IPS-15b (cell line): ENCODE results near the gene ANP32A.
"Not testable (repeated sequence)": the region's sequence is repeated elsewhere in the genome, so short reads cannot be mapped to it uniquely, and the experiment has no call there.

ENCODE experiments used
- H3K27me3 ChIP-seq: one replicate; pipeline ENCODE4 v1.6.1; 2013; ENCODE audit warnings: low read length; ENCODE audit not compliant: control insufficient read depth, insufficient read depth
- H3K36me3 ChIP-seq: one replicate; pipeline ENCODE4 v1.6.1; 2013; ENCODE audit warnings: low read length; ENCODE audit not compliant: control insufficient read depth, insufficient read depth
- H3K4me1 ChIP-seq: one replicate; pipeline ENCODE4 v1.6.1; 2013; ENCODE audit warnings: mild to moderate bottlenecking, low read length; ENCODE audit not compliant: control insufficient read depth, insufficient read depth
- H3K4me3 ChIP-seq: one replicate; pipeline ENCODE4 v1.5.1; 2013; ENCODE audit warnings: low read depth, low read length
- H3K9ac ChIP-seq: one replicate; pipeline ENCODE4 v1.6.1; 2013; ENCODE audit warnings: low read depth, mild to moderate bottlenecking, low read length
- H3K9me3 ChIP-seq: one replicate; pipeline ENCODE4 v1.6.1; 2013; ENCODE audit warnings: mild to moderate bottlenecking, low read length; ENCODE audit not compliant: control insufficient read depth, insufficient read depth

Gene ANP32A

GRCh38 chr15:68774521-68775235, 46.0 kb downstream of the ANP32A start:
- H3K9ac ChIP-seq = no peak overlapping the region
- H3K9me3 ChIP-seq = no peaks in the 10 kb centered on the region
- H3K4me1 ChIP-seq = no peaks in the 10 kb centered on the region
- no peaks in the 10 kb centered on the region for H3K27me3 ChIP-seq
- H3K36me3 ChIP-seq = peaks cover 8% of the 10 kb centered on the region
- no peak overlapping the region for H3K4me3 ChIP-seq

- no peaks in the 10 kb centered on the region for H3K9me3 ChIP-seq
Measured at GRCh38 chr15:68774120-68774519, 46.6 kb downstream of the ANP32A start.

DNA sequence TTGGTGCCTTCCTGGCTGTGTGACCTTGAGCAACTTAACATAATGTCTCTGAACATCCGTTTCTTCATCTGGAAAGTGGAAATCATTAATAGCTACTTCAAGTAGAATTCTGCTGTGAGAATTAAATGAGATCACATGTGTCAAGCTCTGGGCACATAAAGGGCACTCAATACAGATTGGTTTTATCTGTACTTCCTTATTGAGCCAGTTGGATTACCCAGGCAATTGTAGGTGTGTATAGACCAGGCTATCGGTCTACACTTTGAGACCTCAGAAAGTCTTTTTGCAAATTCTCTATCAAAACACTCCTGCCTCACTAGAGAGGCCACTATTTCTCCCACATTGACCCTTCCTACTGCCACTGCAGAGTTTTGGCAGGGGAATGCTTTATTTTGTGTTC, 47.7 kb downstream of the ANP32A start:
- H3K4me1 ChIP-seq = no peaks in the 10 kb centered on the region
- H3K27me3 ChIP-seq = no peaks in the 10 kb centered on the region
- no peak overlapping the region for H3K4me3 ChIP-seq
- no peaks in the 10 kb centered on the region for H3K9me3 ChIP-seq
- H3K36me3 ChIP-seq = peaks cover 5% of the 10 kb centered on the region
- H3K9ac ChIP-seq = no peak overlapping the region

More at GRCh38 chr15:68774120-68774519, 46.6 kb downstream of the ANP32A start:
- no peak overlapping the region for H3K4me3 ChIP-seq
- H3K27me3 ChIP-seq = no peaks in the 10 kb centered on the region
- no peaks in the 10 kb centered on the region for H3K4me1 ChIP-seq
- H3K36me3 ChIP-seq = peaks cover 5% of the 10 kb centered on the region
- no peak overlapping the region for H3K9ac ChIP-seq

- H3K9me3 ChIP-seq = no peaks in the 10 kb centered on the region
- no peak overlapping the region for H3K4me3 ChIP-seq
- H3K9ac ChIP-seq = no peak overlapping the region
- H3K36me3 ChIP-seq = no peaks in the 10 kb centered on the region
- H3K27me3 ChIP-seq = no peaks in the 10 kb centered on the region
- H3K4me1 ChIP-seq = no peaks in the 10 kb centered on the region
Measured at GRCh38 chr15:68770216-68770615, 50.5 kb downstream of the ANP32A start.

DNA sequence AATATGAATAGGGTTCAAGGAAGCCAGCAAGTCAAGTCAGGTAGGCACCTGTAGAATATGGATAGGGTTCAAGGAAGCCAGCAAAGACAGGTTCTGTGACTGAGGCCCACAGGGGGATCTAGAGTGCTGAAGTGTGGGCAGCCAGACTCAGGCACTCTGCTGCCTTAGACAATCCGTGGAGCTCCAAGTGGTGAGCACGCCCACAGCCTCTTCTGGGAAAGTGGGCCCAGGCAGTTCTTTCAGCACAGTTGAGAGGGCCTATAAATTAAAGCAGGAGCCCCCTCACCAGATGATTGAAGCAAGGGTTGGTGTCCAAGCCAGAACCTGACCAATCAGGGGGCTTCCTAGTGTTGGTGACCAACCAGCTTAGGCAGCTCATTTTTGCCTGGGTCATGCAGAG, 51.0 kb downstream of the ANP32A start:
- Histone ChIP-seq H3K4me3 (no peak overlapping the region), H3K36me3 (no peaks in the 10 kb centered on the region), H3K27me3 (no peaks in the 10 kb centered on the region), H3K9me3 (no peaks in the 10 kb centered on the region), H3K4me1 (no peaks in the 10 kb centered on the region), H3K9ac (no peak overlapping the region)

DNA sequence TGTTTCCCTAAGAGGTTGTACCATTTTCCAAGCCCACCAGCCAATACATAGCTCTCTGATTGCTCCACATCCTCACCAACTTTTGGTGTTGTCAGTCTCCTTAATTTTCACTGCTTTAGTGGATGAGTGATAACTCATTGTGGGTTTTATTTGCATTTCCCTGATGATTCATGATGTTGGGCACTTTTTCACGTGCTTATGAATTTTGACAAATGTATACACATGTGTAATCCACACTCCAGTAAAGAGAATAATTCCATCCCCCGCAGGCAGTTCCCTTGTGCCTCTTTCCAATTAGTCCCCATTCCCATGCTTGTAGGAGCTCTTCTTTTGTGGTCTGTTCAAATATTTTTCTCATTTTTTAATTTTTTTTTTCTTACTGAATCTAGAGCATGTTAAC, 52.4 kb downstream of the ANP32A start:
- no peaks in the 10 kb centered on the region for H3K9me3 ChIP-seq
- no peaks in the 10 kb centered on the region for H3K36me3 ChIP-seq
- H3K9ac ChIP-seq = no peak overlapping the region
- no peaks in the 10 kb centered on the region for H3K27me3 ChIP-seq
- H3K4me3 ChIP-seq = no peak overlapping the region
- no peaks in the 10 kb centered on the region for H3K4me1 ChIP-seq

- Histone ChIP-seq H3K36me3 (no peaks in the 10 kb centered on the region), H3K27me3 (no peaks in the 10 kb centered on the region), H3K4me1 (no peaks in the 10 kb centered on the region), H3K9me3 (no peaks in the 10 kb centered on the region), H3K4me3 (no peak overlapping the region), H3K9ac (no peak overlapping the region)
Measured at GRCh38 chr15:68767833-68768232, 52.9 kb downstream of the ANP32A start.

DNA sequence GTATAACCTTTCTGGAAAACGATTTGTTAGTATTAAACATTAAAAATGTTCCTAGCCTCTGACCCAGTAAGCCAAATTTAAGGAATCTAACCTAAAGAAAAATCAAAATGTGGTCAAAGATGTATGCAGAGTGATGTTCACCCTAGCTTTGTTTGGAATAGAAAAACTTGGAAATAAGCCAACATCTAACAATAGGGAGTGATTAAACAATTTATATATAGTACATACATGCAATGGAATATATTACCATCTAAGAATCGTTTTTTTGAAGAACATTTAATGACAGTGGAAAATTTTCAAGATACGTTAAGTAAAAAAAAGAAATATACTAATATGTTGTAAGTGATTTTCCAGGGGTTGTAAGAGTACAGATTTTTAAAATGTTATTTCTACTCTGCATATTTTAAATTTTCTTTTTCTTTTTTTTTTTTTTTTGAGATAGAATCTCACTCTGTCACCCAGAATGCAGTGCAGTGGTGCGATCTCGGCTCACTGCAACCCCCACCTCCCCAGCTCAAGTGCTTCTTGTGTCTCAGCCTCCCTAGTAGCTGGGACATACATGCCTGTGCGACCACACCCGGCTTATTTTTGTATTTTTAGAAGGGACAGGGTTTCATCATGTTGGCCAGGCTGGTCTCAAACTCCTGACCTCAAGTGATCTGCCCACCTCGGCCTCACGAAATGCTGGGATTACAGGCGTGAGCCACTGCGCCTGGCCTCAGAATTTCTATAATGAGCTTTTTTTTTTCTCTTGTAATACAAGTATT, 54.9 kb downstream of the ANP32A start:
- no peaks in the 10 kb centered on the region for H3K36me3 ChIP-seq
- no peaks in the 10 kb centered on the region for H3K4me1 ChIP-seq
- H3K9ac ChIP-seq = no peak overlapping the region
- no peak overlapping the region for H3K4me3 ChIP-seq
- H3K27me3 ChIP-seq = no peaks in the 10 kb centered on the region
- H3K9me3 ChIP-seq = no peaks in the 10 kb centered on the region

GRCh38 chr15:68764090-68764489, 56.6 kb downstream of the ANP32A start:
- Histone ChIP-seq H3K36me3 (no peaks in the 10 kb centered on the region), H3K4me1 (no peaks in the 10 kb centered on the region), H3K9me3 (no peaks in the 10 kb centered on the region), H3K4me3 (no peak overlapping the region), H3K27me3 (no peaks in the 10 kb centered on the region), H3K9ac (no peak overlapping the region)

GRCh38 chr15:68763063-68763462, 57.6 kb downstream of the ANP32A start:
- H3K36me3 ChIP-seq = no peaks in the 10 kb centered on the region
- H3K9me3 ChIP-seq = no peaks in the 10 kb centered on the region
- H3K4me1 ChIP-seq = no peaks in the 10 kb centered on the region
- H3K27me3 ChIP-seq = no peaks in the 10 kb centered on the region
- no peak overlapping the region for H3K9ac ChIP-seq
- H3K4me3 ChIP-seq = no peak overlapping the region

DNA sequence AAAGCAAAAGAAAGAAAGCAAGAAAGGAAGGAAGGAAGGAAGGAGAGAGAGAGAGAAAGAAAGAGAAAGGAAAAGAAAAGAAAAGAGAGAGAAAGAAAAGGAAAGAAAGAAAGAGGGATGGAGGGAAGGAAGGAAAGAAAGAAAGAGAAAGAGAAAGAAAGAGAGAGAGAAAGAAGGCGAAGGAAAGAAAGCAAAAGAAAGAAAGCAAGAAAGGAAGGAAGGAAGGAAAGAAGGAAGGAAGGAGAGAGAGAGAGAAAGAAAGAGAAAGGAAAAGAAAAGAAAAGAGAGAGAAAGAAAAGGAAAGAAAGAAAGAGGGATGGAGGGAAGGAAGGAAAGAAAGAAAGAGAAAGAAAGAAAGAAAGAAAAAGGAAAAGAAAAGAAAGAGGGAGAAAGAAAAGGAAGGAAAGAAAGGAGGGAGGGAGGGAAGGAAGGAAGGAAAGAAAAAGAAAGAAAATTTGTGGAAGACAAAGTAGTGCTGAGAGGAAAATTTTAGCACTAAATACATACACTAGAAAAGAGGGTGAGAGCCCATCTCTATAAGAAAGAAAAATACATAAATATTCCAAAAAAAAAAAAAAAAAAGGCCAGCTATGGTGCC, 60.6 kb downstream of the ANP32A start:
- not testable (repeated sequence) for H3K4me1 ChIP-seq, H3K9me3 ChIP-seq, H3K27me3 ChIP-seq, H3K9ac ChIP-seq, H3K36me3 ChIP-seq, H3K4me3 ChIP-seq

DNA sequence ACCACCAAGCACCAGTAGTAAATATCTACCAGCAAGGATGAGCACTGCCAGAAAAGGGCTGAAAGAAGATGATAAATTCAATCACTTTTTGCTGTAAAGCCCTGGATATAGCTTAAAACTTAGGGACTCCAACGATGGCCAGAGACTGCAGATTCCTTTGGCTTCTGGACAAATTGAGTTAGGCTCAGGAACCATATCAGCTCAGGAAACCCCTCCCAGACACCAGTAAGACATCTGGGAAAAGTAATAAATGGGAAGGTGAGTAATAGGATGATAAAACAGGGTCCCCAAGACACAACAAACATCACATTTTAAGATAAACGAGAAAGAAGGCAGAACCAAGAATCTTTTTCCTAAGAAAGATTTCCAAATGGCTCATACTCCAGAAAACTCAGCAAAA, 65.0 kb downstream of the ANP32A start:
- H3K9me3 ChIP-seq = no peaks in the 10 kb centered on the region
- H3K4me3 ChIP-seq = no peak overlapping the region
- no peaks in the 10 kb centered on the region for H3K36me3 ChIP-seq
- H3K27me3 ChIP-seq = no peaks in the 10 kb centered on the region
- H3K4me1 ChIP-seq = no peaks in the 10 kb centered on the region
- H3K9ac ChIP-seq = no peak overlapping the region
